K562 (cell line): ENCODE measurements around the gene TBC1D2. TPM values are rescaled to one million over a fixed set of nuclear protein-coding genes. Genes with fewer than 3 reads are reported as not detected.

Source experiments
- ATF4 ChIP-seq: fragments of 450-650 bp; formaldehyde crosslinking; IDR thresholded peaks from 2 replicates; pipeline ENCODE4 v1.4.0; 2022; ENCODE audit warnings: mild to moderate bottlenecking, moderate library complexity
- CREB3L1 ChIP-seq: fragments of 450-650 bp; IDR thresholded peaks from 2 replicates; pipeline ENCODE4 v1.6.1; 2014; ENCODE audit warnings: low read depth, mild to moderate bottlenecking, moderate library complexity, borderline replicate concordance
- HIVEP1 ChIP-seq: fragments of 250-450 bp; sonication (Bioruptor Pico); IDR thresholded peaks from 2 replicates; pipeline ENCODE4 v1.4.0; 2020; ENCODE audit warnings: mild to moderate bottlenecking
- MAZ ChIP-seq, 2 experiments: fragments of 450-650 bp in 1 of 2; sonication (generic) in 1 of 2; formaldehyde crosslinking; IDR thresholded peaks in 1 of 2; conservative IDR thresholded peaks in 1 of 2; 2 replicates each; pipeline versions ENCODE4 v1.4.0 to v1.5.0; 2020; ENCODE audit warnings: mild to moderate bottlenecking in 1 of 2, missing genetic modification reagents in 1 of 2
- RFX1 ChIP-seq: fragments of 450-650 bp; IDR thresholded peaks from 2 replicates; pipeline ENCODE4 v1.6.1; 2016; ENCODE audit warnings: mild to moderate bottlenecking, moderate library complexity
- YY1 ChIP-seq, 3 experiments: IDR thresholded peaks; 2 replicates each; pipeline ENCODE4 v1.6.1; 2011; ENCODE audit warnings: low read length in 2 of 3, mild to moderate bottlenecking in 2 of 3, moderate library complexity in 2 of 3, borderline replicate concordance in 1 of 3, control low read depth in 1 of 3, low read depth in 1 of 3; ENCODE audit not compliant: insufficient read depth in 3 of 3, insufficient replicate concordance in 2 of 3, control insufficient read depth in 1 of 3, insufficient read length in 1 of 3; ENCODE audit errors: extremely low read depth in 1 of 3
- ZKSCAN8 ChIP-seq: fragments of 200-800 bp; sonication (Bioruptor generic); IDR thresholded peaks from 2 replicates; pipeline ENCODE4 v1.6.1; 2016; ENCODE audit warnings: missing genetic modification characterization, missing compliant biosample characterization
- ZNF134 ChIP-seq: fragments of 250-450 bp; sonication (Bioruptor Pico); conservative IDR thresholded peaks from 2 replicates; pipeline ENCODE4 v1.4.0; 2020
- polyA plus RNA-seq, 8 experiments: library from polyadenylated mRNA; depleted of rRNA in 4 of 8; stranded (reverse) in 5 of 8; unstranded in 3 of 8; fragments of >200 nt; fragmentation: Nextera tagmentation in 2 of 8; fragmentation: Illumina TruSeq in 1 of 8; extraction: Ambion mirVana in 2 of 8; extraction: Trizol in 1 of 8; gene quantifications; 2 replicates each; pipeline versions ENCODE4 v1.2.1 to v1.2.3, GENCODE V29; 2011 to 2014; ENCODE audit warnings: inconsistent platforms in 1 of 8, missing spikeins in 1 of 8
- total RNA-seq, 7 experiments: library from RNA; depleted of rRNA in 6 of 7; stranded (reverse); fragments of >200 nt in 6 of 7; fragmentation: Illumina TruSeq in 2 of 7; extraction: Trizol in 2 of 7; gene quantifications; 2 replicates each; pipeline versions ENCODE4 v1.2.1 to v1.2.3, GENCODE V29; 2011 to 2021; ENCODE audit warnings: low replicate concordance in 1 of 7
- TF ChIP-seq, protein P1 (sequence below): sonication (generic); formaldehyde crosslinking; IDR thresholded peaks from 2 replicates; pipeline ENCODE4 v1.8.0; 2023; ENCODE audit warnings: missing genetic modification reagents, mild to moderate bottlenecking, borderline replicate concordance
- TF ChIP-seq, protein P2 (sequence below): sonication (generic); formaldehyde crosslinking; IDR thresholded peaks from 2 replicates; pipeline ENCODE4 v1.8.0; 2022; ENCODE audit warnings: mild to moderate bottlenecking, missing genetic modification reagents
- TF ChIP-seq, protein P3 (sequence below), 3 experiments: fragments of 200-800 bp in 1 of 3; fragments of 250-450 bp in 1 of 3; fragments of 450-650 bp in 1 of 3; sonication (Bioruptor Pico) in 1 of 3; sonication (Bioruptor generic) in 1 of 3; formaldehyde crosslinking in 1 of 3; IDR thresholded peaks; 2 replicates each; pipeline versions ENCODE4 v1.6.1 to v1.8.0; 2016 to 2022; ENCODE audit warnings: mild to moderate bottlenecking in 2 of 3, missing genetic modification characterization in 2 of 3, missing compliant biosample characterization in 1 of 3, moderate library complexity in 1 of 3

TBC1D2 gene
- total and polyA plus RNA-seq, 9 of the 15 experiments (the other 6 are each of a cell fraction or from before 2014, with no cell fraction given) = 0.10 to 7.0 (median 2.5) TPM

- TF ChIP-seq, protein P1, sequence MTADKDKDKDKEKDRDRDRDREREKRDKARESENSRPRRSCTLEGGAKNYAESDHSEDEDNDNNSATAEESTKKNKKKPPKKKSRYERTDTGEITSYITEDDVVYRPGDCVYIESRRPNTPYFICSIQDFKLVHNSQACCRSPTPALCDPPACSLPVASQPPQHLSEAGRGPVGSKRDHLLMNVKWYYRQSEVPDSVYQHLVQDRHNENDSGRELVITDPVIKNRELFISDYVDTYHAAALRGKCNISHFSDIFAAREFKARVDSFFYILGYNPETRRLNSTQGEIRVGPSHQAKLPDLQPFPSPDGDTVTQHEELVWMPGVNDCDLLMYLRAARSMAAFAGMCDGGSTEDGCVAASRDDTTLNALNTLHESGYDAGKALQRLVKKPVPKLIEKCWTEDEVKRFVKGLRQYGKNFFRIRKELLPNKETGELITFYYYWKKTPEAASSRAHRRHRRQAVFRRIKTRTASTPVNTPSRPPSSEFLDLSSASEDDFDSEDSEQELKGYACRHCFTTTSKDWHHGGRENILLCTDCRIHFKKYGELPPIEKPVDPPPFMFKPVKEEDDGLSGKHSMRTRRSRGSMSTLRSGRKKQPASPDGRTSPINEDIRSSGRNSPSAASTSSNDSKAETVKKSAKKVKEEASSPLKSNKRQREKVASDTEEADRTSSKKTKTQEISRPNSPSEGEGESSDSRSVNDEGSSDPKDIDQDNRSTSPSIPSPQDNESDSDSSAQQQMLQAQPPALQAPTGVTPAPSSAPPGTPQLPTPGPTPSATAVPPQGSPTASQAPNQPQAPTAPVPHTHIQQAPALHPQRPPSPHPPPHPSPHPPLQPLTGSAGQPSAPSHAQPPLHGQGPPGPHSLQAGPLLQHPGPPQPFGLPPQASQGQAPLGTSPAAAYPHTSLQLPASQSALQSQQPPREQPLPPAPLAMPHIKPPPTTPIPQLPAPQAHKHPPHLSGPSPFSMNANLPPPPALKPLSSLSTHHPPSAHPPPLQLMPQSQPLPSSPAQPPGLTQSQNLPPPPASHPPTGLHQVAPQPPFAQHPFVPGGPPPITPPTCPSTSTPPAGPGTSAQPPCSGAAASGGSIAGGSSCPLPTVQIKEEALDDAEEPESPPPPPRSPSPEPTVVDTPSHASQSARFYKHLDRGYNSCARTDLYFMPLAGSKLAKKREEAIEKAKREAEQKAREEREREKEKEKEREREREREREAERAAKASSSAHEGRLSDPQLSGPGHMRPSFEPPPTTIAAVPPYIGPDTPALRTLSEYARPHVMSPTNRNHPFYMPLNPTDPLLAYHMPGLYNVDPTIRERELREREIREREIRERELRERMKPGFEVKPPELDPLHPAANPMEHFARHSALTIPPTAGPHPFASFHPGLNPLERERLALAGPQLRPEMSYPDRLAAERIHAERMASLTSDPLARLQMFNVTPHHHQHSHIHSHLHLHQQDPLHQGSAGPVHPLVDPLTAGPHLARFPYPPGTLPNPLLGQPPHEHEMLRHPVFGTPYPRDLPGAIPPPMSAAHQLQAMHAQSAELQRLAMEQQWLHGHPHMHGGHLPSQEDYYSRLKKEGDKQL (CRISPR knock-in tag) = no peak
- TF ChIP-seq ZKSCAN8 (CRISPR knock-in tag) (no peak), RFX1 (peak; percentile 67; the same call in 1 of the 2 replicates), ZNF134 (no peak), CREB3L1 (peak; percentile 64; the same call in 1 of the 2 replicates), ATF4 (CRISPR knock-in tag) (no peak), HIVEP1 (no peak), MAZ (CRISPR knock-in tag; conservative IDR thresholded peaks at IDR 0.05 in 1 of 2, IDR thresholded peaks at IDR 0.05 in 1 of 2) (peak; percentile 75; a peak in 3 of 4 replicates), YY1 (IDR thresholded peaks at IDR 0.05; ENCODE audit: borderline replicate concordance in 1 of 3, control insufficient read depth in 1 of 3, extremely low read depth in 1 of 3, insufficient read depth in 3 of 3, insufficient read length in 1 of 3, insufficient replicate concordance in 2 of 3, low read depth in 1 of 3, low read length in 2 of 3) (peak; percentile 99)
- TF ChIP-seq, protein P2, sequence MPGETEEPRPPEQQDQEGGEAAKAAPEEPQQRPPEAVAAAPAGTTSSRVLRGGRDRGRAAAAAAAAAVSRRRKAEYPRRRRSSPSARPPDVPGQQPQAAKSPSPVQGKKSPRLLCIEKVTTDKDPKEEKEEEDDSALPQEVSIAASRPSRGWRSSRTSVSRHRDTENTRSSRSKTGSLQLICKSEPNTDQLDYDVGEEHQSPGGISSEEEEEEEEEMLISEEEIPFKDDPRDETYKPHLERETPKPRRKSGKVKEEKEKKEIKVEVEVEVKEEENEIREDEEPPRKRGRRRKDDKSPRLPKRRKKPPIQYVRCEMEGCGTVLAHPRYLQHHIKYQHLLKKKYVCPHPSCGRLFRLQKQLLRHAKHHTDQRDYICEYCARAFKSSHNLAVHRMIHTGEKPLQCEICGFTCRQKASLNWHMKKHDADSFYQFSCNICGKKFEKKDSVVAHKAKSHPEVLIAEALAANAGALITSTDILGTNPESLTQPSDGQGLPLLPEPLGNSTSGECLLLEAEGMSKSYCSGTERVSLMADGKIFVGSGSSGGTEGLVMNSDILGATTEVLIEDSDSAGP (CRISPR knock-in tag) = 0 out of 2 replicates have a peak, but pooled peaks have one; percentile 8
- TF ChIP-seq, protein P3, sequence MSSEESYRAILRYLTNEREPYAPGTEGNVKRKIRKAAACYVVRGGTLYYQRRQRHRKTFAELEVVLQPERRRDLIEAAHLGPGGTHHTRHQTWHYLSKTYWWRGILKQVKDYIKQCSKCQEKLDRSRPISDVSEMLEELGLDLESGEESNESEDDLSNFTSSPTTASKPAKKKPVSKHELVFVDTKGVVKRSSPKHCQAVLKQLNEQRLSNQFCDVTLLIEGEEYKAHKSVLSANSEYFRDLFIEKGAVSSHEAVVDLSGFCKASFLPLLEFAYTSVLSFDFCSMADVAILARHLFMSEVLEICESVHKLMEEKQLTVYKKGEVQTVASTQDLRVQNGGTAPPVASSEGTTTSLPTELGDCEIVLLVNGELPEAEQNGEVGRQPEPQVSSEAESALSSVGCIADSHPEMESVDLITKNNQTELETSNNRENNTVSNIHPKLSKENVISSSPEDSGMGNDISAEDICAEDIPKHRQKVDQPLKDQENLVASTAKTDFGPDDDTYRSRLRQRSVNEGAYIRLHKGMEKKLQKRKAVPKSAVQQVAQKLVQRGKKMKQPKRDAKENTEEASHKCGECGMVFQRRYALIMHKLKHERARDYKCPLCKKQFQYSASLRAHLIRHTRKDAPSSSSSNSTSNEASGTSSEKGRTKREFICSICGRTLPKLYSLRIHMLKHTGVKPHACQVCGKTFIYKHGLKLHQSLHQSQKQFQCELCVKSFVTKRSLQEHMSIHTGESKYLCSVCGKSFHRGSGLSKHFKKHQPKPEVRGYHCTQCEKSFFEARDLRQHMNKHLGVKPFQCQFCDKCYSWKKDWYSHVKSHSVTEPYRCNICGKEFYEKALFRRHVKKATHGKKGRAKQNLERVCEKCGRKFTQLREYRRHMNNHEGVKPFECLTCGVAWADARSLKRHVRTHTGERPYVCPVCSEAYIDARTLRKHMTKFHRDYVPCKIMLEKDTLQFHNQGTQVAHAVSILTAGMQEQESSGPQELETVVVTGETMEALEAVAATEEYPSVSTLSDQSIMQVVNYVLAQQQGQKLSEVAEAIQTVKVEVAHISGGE (CRISPR knock-in tag; IDR thresholded peaks at IDR 0.05) = peak in 1 of 3 experiments; percentile 92; a peak in 3 of 6 replicates
Observed at GRCh38 chr9:98255578-98256296, at the start of gene TBC1D2 (continued).
